Measurements from ENCODE around the gene PHF2.
"Not testable (repeated sequence)": the region's sequence is repeated elsewhere in the genome, so short reads cannot be mapped to it uniquely, and the experiment has no call there.

Gene PHF2

DNA sequence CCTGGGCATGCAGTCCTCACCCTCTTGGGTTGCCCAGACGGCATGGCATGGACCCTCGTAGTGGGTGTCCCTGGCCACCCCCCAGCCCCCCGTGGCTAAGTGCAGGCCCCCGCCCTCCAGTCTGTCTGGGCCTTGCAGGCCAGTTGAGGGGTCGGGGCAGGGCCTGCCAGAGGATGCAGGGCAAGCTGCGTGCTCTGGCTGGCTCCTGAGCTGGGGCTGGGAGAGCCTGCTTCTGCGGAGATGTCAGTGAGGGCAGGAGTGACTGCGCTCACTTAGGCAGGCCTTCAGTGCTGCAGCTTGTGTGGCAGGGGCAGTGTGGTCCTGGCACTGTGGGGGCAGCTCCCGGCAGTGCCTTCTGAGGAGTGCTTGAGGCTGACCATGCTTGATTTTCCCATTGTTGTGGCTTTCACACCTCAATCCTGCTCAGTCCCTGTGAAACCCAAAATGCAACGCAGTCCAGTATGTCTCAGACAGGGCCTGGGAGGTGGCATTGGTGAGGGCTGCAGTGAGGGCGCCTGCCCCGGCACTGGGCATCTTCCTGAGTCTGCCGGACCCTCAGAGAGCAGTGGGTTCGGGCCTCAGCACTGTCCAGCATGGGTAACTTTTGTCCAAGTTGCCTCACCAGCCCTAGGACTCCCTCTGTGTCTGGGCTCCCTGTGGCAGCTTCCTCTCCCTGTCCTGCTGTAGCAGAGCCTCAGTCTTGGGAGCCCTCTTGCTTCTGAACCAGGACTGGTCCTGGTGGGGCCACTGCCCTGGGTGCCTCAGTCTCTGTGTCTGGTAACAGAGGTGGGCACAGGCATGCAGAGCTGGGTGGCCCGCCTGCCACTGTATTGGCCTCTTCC lies 93.0 kb downstream of the PHF2 start:
- no peak for DNase-seq

DNA sequence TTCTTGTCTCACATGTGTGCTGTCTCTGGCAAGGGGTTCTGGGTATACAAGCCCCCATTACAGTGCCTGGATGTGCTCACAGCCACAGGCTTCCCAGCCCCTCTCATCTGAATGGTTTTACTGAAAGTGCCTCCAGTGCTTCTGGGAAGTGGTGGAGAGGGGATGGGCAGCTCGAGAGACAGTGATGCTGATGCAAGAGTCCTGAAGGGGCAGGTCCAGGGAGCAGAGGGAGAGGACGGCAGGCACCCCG lies 93.5 kb downstream of the PHF2 start:
- DNase-seq, result no peak

DNA sequence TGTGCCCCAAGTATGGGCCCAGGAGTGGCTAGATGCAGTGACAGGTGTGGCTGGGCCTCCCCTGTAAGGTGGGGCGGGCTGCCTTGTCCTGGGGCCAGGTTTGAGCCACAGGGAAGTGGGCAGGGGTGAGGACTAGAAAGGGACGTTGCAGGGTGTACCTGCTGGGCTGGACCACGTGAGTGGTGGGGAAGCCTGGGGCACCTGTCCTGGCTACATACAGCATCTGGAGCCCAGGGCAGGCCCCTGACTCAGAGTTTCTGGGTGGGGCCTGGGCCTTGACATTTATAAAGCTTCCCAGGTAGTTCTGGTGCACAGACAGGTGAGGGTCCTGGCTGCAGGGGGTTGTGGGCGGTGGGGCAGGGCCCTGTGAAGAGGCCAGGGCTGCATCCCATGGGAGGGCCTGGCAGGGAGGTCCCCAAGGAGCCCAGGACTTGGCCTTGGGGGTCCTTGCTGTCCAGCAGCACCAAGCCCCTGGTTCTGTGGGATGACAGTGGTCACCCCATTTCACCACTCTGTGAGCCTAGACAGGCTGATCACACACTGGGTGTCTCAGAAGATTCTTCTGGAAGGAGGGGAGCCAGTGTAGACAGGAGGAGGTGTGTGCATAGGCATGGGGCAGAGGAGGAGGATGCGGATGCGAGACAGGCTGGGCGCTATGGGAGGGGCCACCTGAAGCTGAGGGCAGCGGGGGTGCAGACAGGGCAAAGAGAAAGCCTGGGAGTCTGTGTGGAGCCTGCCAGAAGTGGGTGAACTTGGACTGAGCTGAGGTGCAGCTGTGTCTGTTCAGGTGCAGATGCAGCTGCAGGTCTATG lies 94.0 kb downstream of the PHF2 start:
- no peak for DNase-seq

DNA sequence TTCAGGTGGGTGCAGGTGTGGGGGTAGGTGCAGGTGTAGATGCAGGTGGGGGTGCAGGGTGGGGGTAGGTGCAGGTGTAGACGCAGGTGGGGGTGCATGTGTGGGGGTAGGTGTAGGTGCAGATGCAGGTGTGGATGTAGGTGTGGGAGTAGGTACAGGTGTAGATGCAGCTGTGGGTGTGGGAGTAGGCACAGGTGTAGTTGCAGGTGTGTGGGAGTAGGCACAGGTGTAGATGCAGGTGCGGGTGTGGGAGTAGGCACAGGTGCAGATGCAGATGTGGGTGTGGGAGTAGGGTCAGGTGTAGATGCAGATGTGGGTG lies 94.6 kb downstream of the PHF2 start:
- DNase-seq, result no peak

DNA sequence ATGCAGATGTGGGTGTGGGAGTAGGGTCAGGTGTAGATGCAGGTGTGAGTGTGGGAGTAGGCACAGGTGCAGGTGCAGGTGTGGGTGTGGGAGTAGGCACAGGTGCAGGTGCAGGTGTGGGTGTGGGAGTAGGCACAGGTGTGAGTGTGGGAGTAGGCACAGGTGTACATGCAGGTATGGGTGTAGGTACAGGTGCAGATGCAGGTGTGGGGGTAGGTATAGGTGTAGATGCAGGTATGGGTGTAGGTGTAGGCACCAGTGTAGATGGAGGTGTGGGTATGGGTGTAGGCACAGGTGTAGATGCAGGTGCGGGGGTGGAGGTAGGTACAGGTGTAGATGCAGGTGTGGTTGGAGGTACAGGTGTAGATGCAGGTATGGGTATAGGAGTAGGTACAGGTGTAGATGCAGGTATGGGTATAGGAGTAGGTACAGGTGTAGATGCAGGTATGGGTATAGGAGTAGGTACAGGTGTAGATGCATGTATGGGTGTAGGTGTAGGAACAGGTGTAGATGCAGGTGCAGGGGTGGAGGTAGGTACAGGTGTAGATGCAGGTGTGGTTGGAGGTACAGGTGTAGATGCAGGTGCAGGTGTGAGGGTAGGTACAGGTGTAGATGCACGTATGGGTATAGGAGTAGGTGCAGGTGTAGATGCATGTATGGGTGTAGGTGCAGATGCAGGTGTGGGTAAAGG lies 96.1 kb downstream of the PHF2 start:
- DNase-seq, result not testable (repeated sequence)

DNA sequence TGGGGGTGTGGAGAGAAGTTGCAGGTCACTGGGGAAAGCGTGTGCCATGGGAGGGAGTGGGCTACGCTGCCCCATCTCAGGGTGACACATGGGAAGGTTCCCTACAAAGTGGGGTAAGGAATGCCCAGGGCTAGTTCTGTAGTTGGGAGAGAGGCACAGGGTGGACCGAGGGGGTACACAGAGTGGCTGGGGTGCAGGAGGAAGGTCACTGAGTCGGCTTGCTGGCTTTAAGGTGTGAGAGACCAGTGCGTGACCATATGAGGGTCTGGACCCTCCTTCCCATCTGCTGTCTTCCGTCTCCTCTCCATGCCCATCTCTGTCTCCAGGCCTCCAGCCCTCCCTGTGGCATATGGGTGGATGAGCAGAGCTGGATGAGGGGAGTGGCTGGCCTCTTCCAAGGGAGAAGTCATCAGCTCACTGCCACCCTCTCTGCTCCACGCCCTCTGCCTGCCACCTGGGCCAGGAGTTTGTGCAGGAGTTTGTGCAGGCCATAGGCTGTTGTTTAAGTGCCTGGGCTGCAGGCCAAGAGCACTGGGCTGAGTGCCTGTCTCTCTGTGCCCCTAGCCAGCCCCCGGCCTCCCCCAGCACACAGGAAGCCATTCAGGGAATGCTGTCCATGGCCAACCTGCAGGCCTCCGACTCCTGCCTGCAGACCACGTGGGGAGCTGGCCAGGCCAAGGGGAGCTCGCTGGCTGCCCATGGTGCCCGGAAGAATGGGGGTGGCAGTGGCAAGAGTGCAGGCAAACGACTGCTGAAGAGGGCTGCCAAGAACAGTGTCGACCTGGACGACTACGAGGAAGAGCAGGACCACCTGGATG lies 96.8 kb downstream of the PHF2 start:
- DNase-seq, result no peak

DNA sequence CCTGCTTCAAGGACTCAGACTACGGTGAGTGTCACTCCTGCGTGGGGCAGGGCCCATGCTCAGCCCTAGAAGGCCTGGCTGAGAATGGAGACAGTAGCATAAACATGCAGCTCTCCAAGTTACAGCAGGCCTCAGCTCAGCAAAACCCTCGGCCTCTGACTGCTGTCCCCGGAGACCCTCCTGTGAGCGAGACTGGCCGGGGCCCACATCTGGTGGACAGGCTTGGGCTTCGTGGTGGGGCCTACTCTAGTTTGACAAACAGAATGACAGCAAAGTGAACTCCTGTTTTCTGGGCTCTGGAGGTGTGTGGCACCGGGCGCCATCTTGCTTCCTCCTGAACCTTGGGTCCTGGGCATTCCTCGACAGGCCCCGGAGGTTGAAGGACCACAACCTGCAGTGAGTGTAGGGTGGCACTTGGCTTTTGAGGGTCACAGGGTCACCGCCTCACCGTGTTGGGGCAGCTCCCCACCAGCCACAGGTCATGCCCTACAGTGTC lies 97.5 kb downstream of the PHF2 start:
- no peak for DNase-seq

DNA sequence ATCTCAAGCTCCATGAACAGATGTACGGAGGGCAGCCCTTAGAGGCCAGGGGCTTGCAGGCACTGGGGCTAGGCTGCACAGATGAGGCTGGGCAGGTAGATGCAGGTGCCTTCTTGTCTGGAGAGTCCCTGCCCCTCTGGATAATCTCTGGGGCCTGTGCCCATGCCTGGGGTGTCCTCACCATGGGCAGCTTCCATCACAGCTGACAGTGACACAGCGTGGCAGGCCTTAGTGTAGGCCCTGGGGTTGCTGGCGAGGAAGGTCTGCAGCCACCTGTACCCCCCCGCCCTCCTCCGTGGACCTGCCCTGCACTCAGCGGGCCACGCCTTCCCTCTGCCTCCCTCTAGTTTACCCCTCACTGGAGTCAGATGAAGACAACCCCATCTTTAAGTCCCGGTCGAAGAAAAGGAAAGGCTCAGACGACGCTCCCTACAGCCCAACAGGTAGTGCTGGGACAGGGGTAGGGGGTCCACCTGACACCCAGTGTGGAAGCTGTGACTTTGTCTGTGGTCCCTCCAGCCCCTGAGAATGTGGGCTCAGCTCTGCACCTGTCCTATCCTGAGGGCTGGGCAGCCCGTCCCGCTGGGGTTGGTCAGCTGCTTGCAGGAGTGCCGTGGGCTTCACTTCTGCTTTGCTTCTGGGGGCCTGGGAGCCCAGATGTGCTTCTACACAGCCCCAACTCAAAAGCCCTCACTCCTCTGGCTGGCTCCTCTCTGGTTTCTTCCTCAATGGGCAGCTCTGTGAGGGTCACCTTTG lies 98.4 kb downstream of the PHF2 start:
- no peak for DNase-seq

DNA sequence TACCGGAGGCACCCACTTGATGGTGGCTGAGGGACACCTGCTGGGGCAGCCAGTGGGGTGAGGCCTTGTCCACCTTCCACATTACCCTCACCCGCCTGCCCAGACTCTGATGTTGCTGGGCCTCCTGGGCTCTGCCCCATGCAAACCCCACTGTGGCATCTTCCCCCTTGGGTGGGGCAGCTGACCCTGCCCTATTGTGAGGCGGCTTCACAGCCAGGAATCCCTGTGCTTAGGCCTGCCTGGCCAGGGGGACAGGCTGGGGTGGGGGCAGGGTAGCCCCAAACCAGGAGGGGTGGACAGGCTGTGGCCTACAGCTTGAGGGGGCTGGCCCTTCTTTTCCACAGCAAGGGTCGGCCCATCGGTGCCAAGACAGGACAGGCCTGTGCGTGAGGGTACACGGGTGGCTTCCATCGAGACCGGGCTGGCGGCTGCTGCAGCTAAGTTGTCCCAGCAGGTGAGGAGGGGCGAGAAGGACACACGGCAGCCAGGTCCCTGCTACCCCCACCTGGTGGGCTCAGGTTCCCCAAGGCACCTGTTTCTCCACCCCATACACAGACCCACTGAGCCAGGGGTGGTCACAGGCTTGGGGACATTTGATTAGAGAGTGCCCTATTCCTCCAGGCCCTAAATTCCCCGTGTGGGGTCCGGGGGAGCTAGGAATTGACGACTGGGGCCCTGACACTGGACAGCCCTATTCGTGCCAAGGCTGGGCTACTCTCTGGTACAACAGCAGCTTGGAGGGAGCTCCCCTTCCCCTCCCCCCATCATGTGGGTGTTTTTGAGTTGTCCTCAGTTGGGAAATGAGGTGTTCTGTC lies 99.2 kb downstream of the PHF2 start:
- DNase-seq, result no peak

DNA sequence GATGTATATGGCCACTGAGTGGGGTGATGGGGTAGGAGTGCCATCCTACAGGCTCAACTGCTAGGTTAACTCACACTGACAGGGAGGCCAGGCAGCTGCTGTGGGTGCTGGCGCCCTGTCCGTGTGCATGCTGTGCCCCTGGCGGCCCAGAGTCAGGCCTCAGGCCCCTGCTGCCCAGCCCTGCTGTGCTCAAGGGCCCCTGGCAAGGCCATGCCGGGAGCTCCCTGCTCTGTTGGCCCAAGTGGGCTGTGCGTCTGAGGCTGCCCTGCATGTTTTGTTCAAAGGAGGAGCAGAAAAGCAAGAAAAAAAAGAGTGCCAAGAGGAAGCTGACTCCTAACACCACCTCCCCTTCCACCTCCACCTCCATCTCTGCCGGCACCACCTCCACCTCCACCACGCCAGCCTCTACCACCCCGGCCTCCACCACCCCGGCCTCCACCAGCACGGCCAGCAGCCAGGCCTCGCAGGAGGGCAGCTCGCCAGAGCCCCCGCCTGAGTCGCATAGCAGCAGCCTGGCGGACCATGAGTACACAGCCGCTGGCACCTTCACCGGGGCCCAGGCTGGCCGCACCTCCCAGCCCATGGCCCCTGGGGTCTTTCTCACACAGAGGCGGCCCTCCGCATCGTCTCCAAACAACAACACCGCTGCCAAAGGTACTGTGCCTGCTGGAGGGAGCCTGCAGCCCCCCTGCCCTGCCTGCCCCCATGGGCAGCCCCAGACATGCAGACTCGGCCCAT lies 100.1 kb downstream of the PHF2 start:
- DNase-seq, result no peak

DNA sequence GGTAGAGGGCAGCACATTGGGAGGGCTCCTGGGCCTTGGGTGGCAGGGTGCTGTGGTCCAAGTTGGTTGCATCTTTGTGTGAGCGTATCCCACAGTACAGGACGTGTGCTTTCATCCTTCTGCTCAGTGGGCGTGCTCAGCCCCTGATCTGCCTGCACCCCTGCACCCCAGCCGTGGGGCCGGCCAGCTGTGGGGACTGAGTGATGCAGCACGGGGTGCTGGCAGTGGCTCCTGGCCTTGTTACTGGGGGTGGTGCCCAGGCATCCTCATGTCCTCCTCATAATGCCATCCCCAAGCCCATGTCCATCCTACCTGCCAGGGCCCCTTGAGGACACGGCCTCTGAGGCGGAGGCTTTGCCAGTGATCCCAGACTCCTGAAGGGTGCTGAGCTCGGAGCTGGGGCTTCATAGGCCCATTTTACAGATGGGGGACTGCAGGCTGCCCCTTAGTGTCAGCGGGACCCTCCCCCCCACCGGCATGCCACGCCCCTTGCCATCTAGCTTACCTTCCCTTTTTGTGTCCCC lies 100.7 kb downstream of the PHF2 start:
- DNase-seq, result no peak

DNA sequence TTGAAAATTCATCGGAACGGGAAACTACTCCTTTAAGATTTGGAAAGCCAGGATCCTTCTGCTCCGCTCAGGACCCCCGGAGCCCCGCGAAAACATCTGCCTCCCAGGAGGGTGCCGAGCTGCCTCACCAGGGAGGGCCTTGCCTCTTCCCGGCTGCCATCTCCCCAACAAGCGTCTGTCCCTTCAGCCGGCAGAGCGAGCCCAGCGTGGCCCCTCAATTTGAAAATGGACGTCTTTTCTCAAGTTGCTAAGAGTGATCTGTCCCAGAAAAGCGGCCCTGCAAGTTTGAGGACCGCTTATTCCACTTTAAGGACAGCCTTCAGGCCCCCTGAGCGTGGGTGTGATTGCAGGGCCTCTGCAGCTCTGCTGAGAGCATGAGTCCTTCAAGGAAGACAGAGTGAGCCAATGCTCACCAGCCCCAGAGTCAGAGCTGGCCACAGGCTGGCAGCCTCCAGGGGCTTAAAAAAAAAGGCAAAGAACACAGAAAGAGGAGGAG lies 101.3 kb downstream of the PHF2 start:
- DNase-seq, result no peak

DNA sequence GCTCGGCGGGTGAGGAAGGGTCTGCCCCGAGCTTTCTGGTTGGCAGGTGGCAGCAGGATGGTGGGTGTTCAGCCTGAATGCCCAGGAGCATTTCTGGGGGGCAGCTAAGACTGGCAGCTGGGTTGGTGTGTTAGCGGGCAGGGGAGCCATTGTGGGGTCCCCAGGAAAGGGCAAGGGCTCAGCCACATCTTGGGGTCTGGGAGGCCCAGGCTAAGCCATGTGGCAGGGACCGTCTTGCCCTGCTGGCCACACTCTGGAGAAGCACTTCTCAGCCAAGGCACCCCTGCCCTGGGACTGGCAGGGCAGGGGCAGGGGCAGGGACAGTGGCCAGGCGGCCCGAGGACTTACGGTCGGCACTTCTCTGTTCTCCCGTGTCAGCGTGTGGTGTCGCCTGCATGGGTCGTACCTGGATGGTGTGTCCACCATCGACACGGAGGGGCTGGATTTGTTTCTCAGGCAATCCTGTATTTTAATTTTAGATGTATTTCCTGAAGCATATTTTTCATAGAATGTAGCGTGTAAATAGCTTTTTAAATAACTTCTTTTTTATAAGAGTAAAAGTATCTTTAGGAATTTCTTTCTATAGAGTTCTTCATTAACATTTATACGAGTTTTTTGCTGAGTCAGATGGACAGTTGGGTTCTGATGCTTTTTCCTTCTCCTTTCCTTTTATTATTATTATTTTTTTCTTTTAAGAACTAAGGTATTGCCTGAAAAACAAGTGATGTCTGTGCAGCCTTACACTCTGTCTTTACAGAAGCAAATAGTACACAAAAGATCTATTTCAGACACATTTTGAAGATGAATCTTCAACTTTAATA lies 102.0 kb downstream of the PHF2 start:
- no peak for DNase-seq

DNA sequence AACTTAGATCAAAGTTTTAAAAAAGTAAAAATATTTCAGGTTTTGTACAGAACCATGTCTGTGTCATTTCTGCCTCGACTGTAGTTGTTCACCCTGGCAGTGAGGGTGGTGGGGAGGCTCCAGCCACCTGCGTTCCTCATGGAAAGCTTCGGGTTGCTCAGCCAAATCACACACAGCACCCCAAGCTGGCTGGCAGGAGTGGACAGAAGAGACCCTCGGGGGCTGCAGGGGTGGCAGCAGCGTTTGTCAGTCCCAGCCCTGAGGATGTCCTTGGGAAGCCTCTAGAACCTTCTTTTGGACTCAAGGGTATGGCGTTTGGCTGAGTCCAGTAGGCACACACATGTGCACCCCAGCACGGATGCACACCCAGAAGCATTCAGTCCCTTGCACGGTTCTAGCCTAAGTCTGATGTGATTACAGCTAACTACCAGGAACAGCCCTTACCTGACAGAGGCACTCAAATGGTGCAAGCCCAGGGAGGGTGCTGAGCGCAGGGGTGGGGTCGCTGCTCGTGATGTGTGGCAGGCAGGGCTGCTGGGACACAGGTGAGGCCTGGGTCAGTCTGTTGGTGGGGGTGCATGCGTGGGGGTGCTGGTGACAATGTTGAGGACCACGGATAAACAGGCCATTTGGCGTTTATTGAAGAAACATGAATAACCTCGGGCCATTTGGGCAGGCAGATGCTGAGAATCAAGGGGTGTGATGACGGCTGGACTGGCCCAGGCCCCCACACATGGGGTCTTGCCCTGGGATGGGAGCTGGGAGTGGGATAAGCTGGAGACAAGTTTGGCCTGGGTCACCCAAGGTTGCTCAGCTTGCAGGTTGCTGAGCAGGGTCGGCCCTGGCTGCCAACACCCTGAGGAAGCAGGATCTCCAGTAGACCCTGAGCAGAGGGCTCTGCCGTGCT lies 103.4 kb downstream of the PHF2 start:
- DNase-seq, result no peak

DNA sequence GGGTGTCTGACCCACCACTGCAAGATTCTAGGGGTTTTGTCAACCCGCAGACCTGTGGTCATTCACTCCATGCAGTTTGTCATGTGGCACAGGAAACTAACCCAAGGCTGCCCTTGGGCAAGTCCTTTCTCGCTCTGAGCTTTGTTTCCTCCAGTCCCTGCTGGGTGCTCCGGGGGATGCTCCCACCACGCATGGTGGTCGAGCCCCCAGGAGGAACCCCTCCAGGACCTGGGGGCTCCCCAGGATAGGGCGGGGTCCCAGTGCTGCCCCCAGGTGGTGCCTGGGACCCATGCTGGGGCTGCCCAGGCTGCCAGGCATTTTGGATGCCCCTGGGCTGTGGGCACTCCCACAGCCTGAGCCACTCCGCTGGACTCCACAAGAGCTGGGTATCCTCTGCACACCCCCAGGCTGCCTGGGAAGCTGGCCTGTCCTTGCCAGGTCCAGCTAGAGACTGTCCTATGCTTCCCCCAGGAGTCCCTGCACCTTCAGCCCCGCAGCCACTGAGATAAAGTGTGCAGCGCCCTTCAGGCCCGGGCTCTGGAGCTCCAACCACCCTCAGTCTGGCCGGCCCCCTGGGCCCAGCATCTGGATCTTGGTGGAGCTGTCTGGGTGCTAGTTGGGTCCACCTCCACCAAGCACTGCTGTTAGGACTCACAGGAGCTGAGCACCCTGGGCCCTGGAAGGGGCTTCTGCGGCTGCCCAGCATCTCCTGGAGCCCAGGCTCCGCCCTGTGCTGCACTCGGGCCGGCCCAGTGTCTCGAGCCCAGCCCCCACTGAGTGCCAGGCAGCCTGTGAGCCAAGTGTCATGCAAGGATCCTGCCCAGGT lies 104.3 kb downstream of the PHF2 start:
- DNase-seq, result no peak

DNA sequence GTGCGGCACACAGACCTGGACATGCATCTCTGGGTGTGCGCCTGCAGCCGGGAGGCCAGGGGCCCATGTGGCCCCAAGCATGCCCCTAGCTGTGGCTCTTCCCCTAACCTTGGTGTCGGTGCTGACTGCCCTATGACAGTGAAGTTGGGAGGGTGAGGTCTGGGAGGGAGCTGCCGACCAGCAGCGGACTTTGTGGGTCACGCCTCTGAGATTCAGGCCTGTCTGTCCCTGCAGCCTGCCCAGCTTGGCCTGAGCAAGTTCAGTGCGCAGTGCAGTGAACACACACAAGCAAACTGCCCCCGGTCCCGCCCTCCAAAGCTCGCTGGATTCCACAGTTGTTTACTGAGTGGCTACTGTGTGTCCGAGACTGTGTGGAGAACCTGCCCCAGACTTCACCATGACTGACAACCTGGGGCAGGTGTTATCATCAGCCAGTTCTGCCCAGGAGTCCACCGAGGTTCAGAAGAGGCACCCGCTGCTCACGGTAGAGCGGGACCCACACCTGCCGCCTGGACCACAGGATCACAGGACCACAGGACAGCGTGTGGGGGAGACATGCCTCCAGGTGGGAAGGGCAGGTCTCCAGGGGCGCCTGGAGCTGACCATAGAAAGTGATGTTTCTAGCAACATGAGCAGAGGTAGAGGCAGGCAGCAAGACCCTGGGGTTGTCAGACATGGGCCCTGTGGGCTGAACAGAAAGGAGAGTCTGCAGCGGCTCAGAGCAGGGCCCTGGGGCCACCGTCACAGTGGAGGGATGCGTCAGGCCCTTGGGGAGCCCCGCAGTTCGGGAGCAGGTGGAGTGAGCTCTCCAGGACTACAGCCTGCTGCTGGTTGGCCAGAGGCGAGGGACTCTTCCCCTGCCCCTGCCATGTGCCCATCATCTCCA lies 105.1 kb downstream of the PHF2 start:
- DNase-seq, result no peak

Data from activated T-cell treated with anti-CD3 and anti-CD28 coated beads for 4 hours (primary cell).